NB4 (cell line): ENCODE data around the gene FGF18.

ENCODE experiments used
- POLR2A ChIP-seq: IDR thresholded peaks from 2 replicates; pipeline ENCODE4 v1.6.1; 2011; ENCODE audit warnings: mild to moderate bottlenecking; ENCODE audit not compliant: insufficient read length; ENCODE audit errors: extremely low read depth
- TF ChIP-seq, protein P1 (sequence below): IDR thresholded peaks from one replicate; pipeline ENCODE4 v1.5.1; 2012; ENCODE audit warnings: low read depth, low read length

DNA sequence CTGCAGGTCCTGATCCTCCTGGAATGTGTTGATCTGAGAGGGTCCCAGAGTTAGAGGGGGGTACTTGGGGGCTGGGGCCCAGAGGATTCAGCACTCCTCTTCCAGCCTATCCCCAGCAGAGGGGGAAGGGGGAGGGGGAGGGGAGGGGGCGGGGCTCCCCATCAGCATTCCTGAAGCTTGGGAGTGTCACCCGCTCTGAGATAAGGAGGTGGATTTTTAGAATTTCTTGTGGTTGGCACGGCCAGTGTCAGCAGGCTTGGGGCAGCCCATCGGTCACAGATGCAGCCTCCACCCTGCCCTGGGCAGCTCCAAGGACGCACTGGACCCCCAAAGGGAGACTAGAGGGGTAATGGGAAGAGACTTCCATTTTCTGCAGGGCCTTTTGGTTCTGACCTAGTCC, 5.3 kb downstream of the FGF18 start:
- TF ChIP-seq, protein P1, sequence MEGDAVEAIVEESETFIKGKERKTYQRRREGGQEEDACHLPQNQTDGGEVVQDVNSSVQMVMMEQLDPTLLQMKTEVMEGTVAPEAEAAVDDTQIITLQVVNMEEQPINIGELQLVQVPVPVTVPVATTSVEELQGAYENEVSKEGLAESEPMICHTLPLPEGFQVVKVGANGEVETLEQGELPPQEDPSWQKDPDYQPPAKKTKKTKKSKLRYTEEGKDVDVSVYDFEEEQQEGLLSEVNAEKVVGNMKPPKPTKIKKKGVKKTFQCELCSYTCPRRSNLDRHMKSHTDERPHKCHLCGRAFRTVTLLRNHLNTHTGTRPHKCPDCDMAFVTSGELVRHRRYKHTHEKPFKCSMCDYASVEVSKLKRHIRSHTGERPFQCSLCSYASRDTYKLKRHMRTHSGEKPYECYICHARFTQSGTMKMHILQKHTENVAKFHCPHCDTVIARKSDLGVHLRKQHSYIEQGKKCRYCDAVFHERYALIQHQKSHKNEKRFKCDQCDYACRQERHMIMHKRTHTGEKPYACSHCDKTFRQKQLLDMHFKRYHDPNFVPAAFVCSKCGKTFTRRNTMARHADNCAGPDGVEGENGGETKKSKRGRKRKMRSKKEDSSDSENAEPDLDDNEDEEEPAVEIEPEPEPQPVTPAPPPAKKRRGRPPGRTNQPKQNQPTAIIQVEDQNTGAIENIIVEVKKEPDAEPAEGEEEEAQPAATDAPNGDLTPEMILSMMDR = no peak
- no peak for TF ChIP-seq POLR2A
